Endothelial cell of umbilical vein (primary cell): ENCODE results near the gene NAV3. TPM values are rescaled to one million over a fixed set of nuclear protein-coding genes. Genes with fewer than 3 reads are reported as not detected.

Experiments
- BruUV-seq: library from RNA; stranded (reverse); fragments of 400-500 nt; replicated peaks from 2 replicates; lab custom pipeline; 2021; lab: Mats Ljungman, UMichigan
- CTCF ChIA-PET: fragments of 300-600, 350-600 bp; sonication (Branson Sonifier 250); formaldehyde crosslinking; loops from one replicate; lab custom pipeline; 2021; ENCODE audit warnings: antibody characterized with exemption, inconsistent platforms; lab: Charles Lee
- POLR2A ChIA-PET: fragments of 300-600, 350-600 bp; sonication (Branson Sonifier 250); formaldehyde crosslinking; loops from one replicate; lab custom pipeline; 2021; ENCODE audit warnings: antibody characterized with exemption, inconsistent platforms; lab: Charles Lee
- DNase-seq: peaks from one replicate; pipeline ENCODE4 v3.0.0-alpha.2; 2011; ENCODE audit warnings: low read depth, low spot score
- FAIRE-seq: peaks from 2 replicates; lab custom pipeline; 2011; peaks lifted over from hg19 to GRCh38; lab: Jason Lieb, UNC
- H2AFZ ChIP-seq: 2 replicates; pipeline ENCODE4 v1.6.0; 2012; ENCODE audit warnings: low read depth, low read length, control low read depth, inconsistent platforms
- H3K27ac ChIP-seq: 2 replicates; pipeline ENCODE4 v1.5.1; 2011; ENCODE audit warnings: low read depth, mild to moderate bottlenecking, control low read depth, low read length, moderate library complexity; ENCODE audit not compliant: insufficient read depth
- H3K27me3 ChIP-seq, 2 experiments: 2 replicates each; pipeline versions ENCODE4 v1.6.0 to v1.6.1; 2011; ENCODE audit warnings: low read length in 2 of 2, mixed read lengths in 1 of 2; ENCODE audit not compliant: control insufficient read depth in 2 of 2, insufficient read depth in 2 of 2
- H3K36me3 ChIP-seq, 2 experiments: 2 replicates in 1 of 2; 3 replicates in 1 of 2; pipeline ENCODE4 v1.5.1; 2011; ENCODE audit warnings: low read length in 2 of 2, mild to moderate bottlenecking in 1 of 2, moderate library complexity in 1 of 2; ENCODE audit not compliant: control insufficient read depth in 2 of 2, insufficient read depth in 2 of 2; ENCODE audit errors: extremely low read depth in 1 of 2
- H3K4me1 ChIP-seq: 3 replicates; pipeline ENCODE4 v1.5.1; 2011; ENCODE audit warnings: mild to moderate bottlenecking, low read length; ENCODE audit not compliant: control insufficient read depth, insufficient read depth; ENCODE audit errors: extremely low read depth
- H3K4me2 ChIP-seq: 2 replicates; pipeline ENCODE4 v1.6.1; 2011; ENCODE audit warnings: low read length, control low read depth, mixed read lengths; ENCODE audit not compliant: insufficient read depth
- H3K4me3 ChIP-seq, 3 experiments: fragments of 200-600 bp in 1 of 3; sonication (generic), shearing (Covaris generic) in 1 of 3; replicated peaks in 1 of 3; 2 replicates each; pipeline ENCODE4 v1.5.1; 2011 to 2016; ENCODE audit warnings: control low read depth in 3 of 3, low read length in 3 of 3, mild to moderate bottlenecking in 2 of 3, inconsistent platforms in 1 of 3, low read depth in 1 of 3, moderate library complexity in 1 of 3; ENCODE audit not compliant: insufficient read depth in 1 of 3
- H3K79me2 ChIP-seq: 2 replicates; pipeline ENCODE4 v1.6.0; 2012; ENCODE audit warnings: low read length, inconsistent platforms; ENCODE audit not compliant: control insufficient read depth, insufficient read depth
- H3K9ac ChIP-seq: replicated peaks from 2 replicates; pipeline ENCODE3; 2011; ENCODE audit warnings: low read length, control low read depth; ENCODE audit not compliant: insufficient read depth; ENCODE audit errors: extremely low read depth
- H3K9me1 ChIP-seq: replicated peaks from 3 replicates; pipeline ENCODE4 v1.6.0; 2011; ENCODE audit warnings: mild to moderate bottlenecking, low read length; ENCODE audit not compliant: control insufficient read depth, insufficient read depth; ENCODE audit errors: extremely low read depth
- H3K9me3 ChIP-seq: replicated peaks from 2 replicates; pipeline ENCODE4 v1.5.1; 2012; ENCODE audit warnings: low read length, inconsistent platforms; ENCODE audit not compliant: control insufficient read depth, insufficient read depth
- H4K20me1 ChIP-seq: replicated peaks from 2 replicates; pipeline ENCODE3; 2011; ENCODE audit warnings: mild to moderate bottlenecking, low read length; ENCODE audit not compliant: control insufficient read depth, insufficient read depth; ENCODE audit errors: extremely low read depth
- EZH2 ChIP-seq: IDR thresholded peaks from 2 replicates; pipeline ENCODE4 v1.6.1; 2012; ENCODE audit warnings: borderline replicate concordance, low read depth, mild to moderate bottlenecking, moderate library complexity, low read length, inconsistent platforms; ENCODE audit not compliant: severe bottlenecking
- FOS ChIP-seq: IDR thresholded peaks from 2 replicates; pipeline ENCODE4 v1.6.1; 2011; ENCODE audit warnings: mild to moderate bottlenecking, low read length, moderate library complexity, borderline replicate concordance; ENCODE audit not compliant: insufficient read depth
- GATA2 ChIP-seq: IDR thresholded peaks from 2 replicates; pipeline ENCODE4 v1.7.0; 2011; ENCODE audit warnings: low read depth, mild to moderate bottlenecking, moderate library complexity, mixed read lengths, low read length; ENCODE audit not compliant: insufficient read length, insufficient read depth
- JUN ChIP-seq: IDR thresholded peaks from 2 replicates; pipeline ENCODE4 v1.6.1; 2011; ENCODE audit warnings: borderline replicate concordance, low read depth; ENCODE audit not compliant: insufficient read length, insufficient read depth
- MYC ChIP-seq: IDR thresholded peaks from one replicate; pipeline ENCODE4 v1.6.1; 2011; ENCODE audit warnings: mild to moderate bottlenecking, low read depth, low read length
- POLR2A ChIP-seq: IDR thresholded peaks from 2 replicates; pipeline ENCODE4 v1.6.1; 2012; ENCODE audit warnings: low read depth, mild to moderate bottlenecking, control low read depth, low read length
- POLR2AphosphoS5 ChIP-seq: IDR thresholded peaks from 2 replicates; pipeline ENCODE4 v1.6.1; 2012; ENCODE audit warnings: low read depth, mild to moderate bottlenecking, control low read depth, low read length, moderate library complexity; ENCODE audit not compliant: insufficient read depth
- dilution Hi-C: fragments of 300-500 bp; cut with MboI; formaldehyde crosslinking; loops from one replicate; pipeline ENCODE4 v1.15.0; 2019; ENCODE audit warnings: low sequenced_read_pairs; ENCODE audit not compliant: extremely low pct_ligation_motif_present
- intact Hi-C: fragments of 100-400 bp; cut with micrococcal nuclease; formaldehyde crosslinking; loops from one replicate; pipeline ENCODE4 v1.10.0; 2022
- polyA plus RNA-seq, 4 experiments: library from polyadenylated mRNA; depleted of rRNA in 3 of 4; stranded (reverse) in 3 of 4; unstranded in 1 of 4; fragments of >200 nt; gene quantifications; 2 replicates each; pipeline versions ENCODE4 v1.2.1 to v1.2.3, GENCODE V29; 2011 to 2012; ENCODE audit warnings: missing spikeins in 1 of 4
- total RNA-seq: library from RNA; stranded (reverse); gene quantifications from 2 replicates; pipeline ENCODE4 v1.2.3, GENCODE V29; 2021
- TF ChIP-seq, protein P1 (sequence below), 2 donors: IDR thresholded peaks; 1 replicate in 1 of 2; 2 replicates in 1 of 2; pipeline ENCODE4 v1.5.1; 2011; ENCODE audit warnings: low read length in 2 of 2, mild to moderate bottlenecking in 2 of 2, moderate library complexity in 2 of 2, control low read depth in 1 of 2, inconsistent platforms in 1 of 2, low read depth in 1 of 2; ENCODE audit not compliant: insufficient read depth in 1 of 2; ENCODE audit errors: extremely low read depth in 1 of 2
- TF ChIP-seq, protein P2 (sequence below): IDR thresholded peaks from 2 replicates; pipeline ENCODE4 v1.6.1; 2011; ENCODE audit not compliant: insufficient read depth, insufficient read length

The NAV3 gene
- total and polyA plus RNA-seq, 2 donors (not counting 3 experiments of a cell fraction or from before 2014, with no cell fraction given) = 6.7 to 40.1 TPM

DNA sequence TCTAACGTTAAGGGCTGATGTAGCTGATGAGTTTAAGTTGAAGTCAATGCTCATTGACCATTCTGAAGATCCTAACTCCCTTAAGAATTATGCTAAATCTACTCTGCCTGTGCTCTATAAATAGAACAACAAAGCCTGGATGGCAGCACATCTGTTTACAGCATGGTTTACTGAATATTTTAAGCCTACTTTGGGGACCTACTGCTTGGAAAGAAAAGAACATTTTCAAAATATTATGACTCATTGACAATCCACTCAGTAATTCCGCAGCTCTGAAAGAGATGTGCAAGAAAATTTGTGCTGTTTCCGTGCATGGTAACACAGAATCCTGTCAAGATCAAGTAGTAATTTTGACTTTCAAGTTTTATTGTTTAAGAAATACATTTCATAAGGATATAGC is 35.0 kb upstream of the NAV3 start:
- POLR2A ChIA-PET = no interaction called here
- no peak for TF ChIP-seq EZH2
- no peak for TF ChIP-seq MYC
- TF ChIP-seq GATA2 = no peak
- no peak for TF ChIP-seq JUN
- TF ChIP-seq, protein P1, sequence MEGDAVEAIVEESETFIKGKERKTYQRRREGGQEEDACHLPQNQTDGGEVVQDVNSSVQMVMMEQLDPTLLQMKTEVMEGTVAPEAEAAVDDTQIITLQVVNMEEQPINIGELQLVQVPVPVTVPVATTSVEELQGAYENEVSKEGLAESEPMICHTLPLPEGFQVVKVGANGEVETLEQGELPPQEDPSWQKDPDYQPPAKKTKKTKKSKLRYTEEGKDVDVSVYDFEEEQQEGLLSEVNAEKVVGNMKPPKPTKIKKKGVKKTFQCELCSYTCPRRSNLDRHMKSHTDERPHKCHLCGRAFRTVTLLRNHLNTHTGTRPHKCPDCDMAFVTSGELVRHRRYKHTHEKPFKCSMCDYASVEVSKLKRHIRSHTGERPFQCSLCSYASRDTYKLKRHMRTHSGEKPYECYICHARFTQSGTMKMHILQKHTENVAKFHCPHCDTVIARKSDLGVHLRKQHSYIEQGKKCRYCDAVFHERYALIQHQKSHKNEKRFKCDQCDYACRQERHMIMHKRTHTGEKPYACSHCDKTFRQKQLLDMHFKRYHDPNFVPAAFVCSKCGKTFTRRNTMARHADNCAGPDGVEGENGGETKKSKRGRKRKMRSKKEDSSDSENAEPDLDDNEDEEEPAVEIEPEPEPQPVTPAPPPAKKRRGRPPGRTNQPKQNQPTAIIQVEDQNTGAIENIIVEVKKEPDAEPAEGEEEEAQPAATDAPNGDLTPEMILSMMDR (IDR thresholded peaks at IDR 0.05; ENCODE audit: extremely low read depth in 1 of 2, insufficient read depth in 1 of 2, low read depth in 1 of 2, low read length in 2 of 2) = no peak
- TF ChIP-seq, protein P2, sequence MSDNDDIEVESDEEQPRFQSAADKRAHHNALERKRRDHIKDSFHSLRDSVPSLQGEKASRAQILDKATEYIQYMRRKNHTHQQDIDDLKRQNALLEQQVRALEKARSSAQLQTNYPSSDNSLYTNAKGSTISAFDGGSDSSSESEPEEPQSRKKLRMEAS = no peak
- no peak for TF ChIP-seq POLR2A
- no peak for TF ChIP-seq POLR2AphosphoS5
- TF ChIP-seq FOS = no peak
- intact Hi-C loops = no loop called here

More for the DNA sequence above, 35.0 kb upstream of the NAV3 start:
- no peaks in the 10 kb centered on the region for H3K9me1 ChIP-seq
- no peaks in the 10 kb centered on the region for H4K20me1 ChIP-seq
- FAIRE-seq (no peak), DNase-seq (no peak)
- H3K4me1 ChIP-seq = peaks cover 7% of the 10 kb centered on the region
- H2AFZ ChIP-seq = no peak overlapping the region
- H3K27ac ChIP-seq = no peak overlapping the region
- no peaks in the 10 kb centered on the region for H3K27me3 ChIP-seq
- no peaks in the 10 kb centered on the region for H3K9me3 ChIP-seq
- dilution Hi-C loops = no loop called here
- CTCF ChIA-PET = no interaction called here
- H3K4me2 ChIP-seq = no peak overlapping the region
- H3K36me3 ChIP-seq = no peaks in the 10 kb centered on the region
- no peak overlapping the region for H3K4me3 ChIP-seq
- H3K79me2 ChIP-seq = no peaks in the 10 kb centered on the region
- H3K9ac ChIP-seq = no peak overlapping the region
- no TSS peak for BruUV-seq
